ENCODE data around the gene NDUFB5. TPM values are rescaled to one million over a fixed set of nuclear protein-coding genes. Genes with fewer than 3 reads are reported as not detected.

The NDUFB5 gene
- total RNA-seq, 1 experiment from 2014 or later: 78.9 TPM

GRCh38 chr3:179672918-179673317 is 68.3 kb downstream of the NDUFB5 start:
- Histone ChIP-seq H3K4ac (ENCODE audit: low read depth, low read length) (no peak overlapping the region), H4K20me1 (ENCODE audit: control insufficient read depth, insufficient read depth, insufficient read length) (no peaks in the 10 kb centered on the region), H4K5ac (ENCODE audit: insufficient read length, low read depth, low read length) (no peak overlapping the region), H2AFZ (ENCODE audit: low read length) (no peak overlapping the region), H3K79me1 (ENCODE audit: insufficient read depth, low read depth, low read length, poor library complexity, severe bottlenecking) (peaks cover 11% of the 10 kb centered on the region), H3K9ac (ENCODE audit: extremely low read depth, insufficient read length, low read length) (no peak overlapping the region), H3K56ac (ENCODE audit: insufficient read length, low read depth, low read length) (no peak overlapping the region), H3K4me1 (ENCODE audit: insufficient read depth, low read length) (peaks cover 2% of the 10 kb centered on the region; the same call in 1 of the 2 replicates), H2BK12ac (ENCODE audit: insufficient read length, low read depth, low read length) (no peak overlapping the region), H3K14ac (ENCODE audit: insufficient read depth, low read length) (peak overlapping the region; percentile 82; the same call in 1 of the 2 replicates), H2BK5ac (ENCODE audit: insufficient read length, low read length) (no peak overlapping the region), H3K79me2 (ENCODE audit: insufficient read depth, low read length) (peaks cover 10% of the 10 kb centered on the region; the same call in 1 of the 2 replicates), H3K18ac (ENCODE audit: insufficient read length, low read depth, low read length) (no peak overlapping the region), H4K8ac (replicated peaks; ENCODE audit: insufficient read length, low read depth, low read length) (no peak overlapping the region), H3K27me3 (ENCODE audit: insufficient read depth, low read length) (no peaks in the 10 kb centered on the region), H3K23ac (ENCODE audit: insufficient read length, low read depth, low read length) (no peak overlapping the region), H3K23me2 (ENCODE audit: insufficient read length, low read depth, low read length, poor library complexity, severe bottlenecking) (no peaks in the 10 kb centered on the region), H3K4me2 (ENCODE audit: insufficient read depth, insufficient read length, low read length) (no peak overlapping the region), H3K9me3 (ENCODE audit: control insufficient read depth, low read depth, low read length) (no peaks in the 10 kb centered on the region), H2BK20ac (ENCODE audit: low read depth, low read length, poor library complexity, severe bottlenecking) (no peak overlapping the region), H2BK120ac (ENCODE audit: low read depth, low read length, poor library complexity, severe bottlenecking) (peak overlapping the region; percentile 48), H3K27ac (ENCODE audit: insufficient read length, low read depth, low read length) (no peak overlapping the region), H3T11ph (ENCODE audit: low read length) (no peak overlapping the region), H2AK5ac (ENCODE audit: insufficient read length, low read length) (no peak overlapping the region), H4K91ac (ENCODE audit: insufficient read length, low read depth, low read length) (no peak overlapping the region), H2BK15ac (ENCODE audit: low read depth, low read length) (peak overlapping the region; percentile 87; the same call in 1 of the 2 replicates)
- Mint-ChIP-seq H3K36me3 (ENCODE audit: insufficient read depth in 1 of 3, low read depth in 3 of 3) (peaks cover 0 to 3% (median 0%) of the 10 kb centered on the region in 3 experiments; a peak in 3 of 7 replicates), H3K27me3 (ENCODE audit: low read depth) (no peaks in the 10 kb centered on the region), H3K4me1 (peaks cover 16% of the 10 kb centered on the region in 2 experiments), H3K9me3 (no peaks in the 10 kb centered on the region), H3K27ac (peak overlapping the region in 1 of 3 experiments; percentile 42; a peak in 3 of 7 replicates), H3K4me3 (no peak overlapping the region)
- no peak for TF ChIP-seq CTCF (conservative IDR thresholded peaks at IDR 0.05)
- DNase-seq: no peak
- no CpG with 5 or more reads among the region's 4 CpGs for WGBS (ENCODE audit: extremely low coverage, insufficient read length, low lambda C conversion rate)

Data from H9 (cell line).